Cardiac fibroblast (primary cell): ENCODE measurements around the gene CCDC91.

Experiments used
- DNase-seq, 2 donors: peaks; one replicate each; pipeline versions ENCODE4 v3.0.0 to v3.0.0-alpha.2; 2010; ENCODE audit warnings: low read depth in 2 of 2
- H3K4me3 ChIP-seq, 2 donors: replicated peaks in 1 of 2; 1 replicate in 1 of 2; 2 replicates in 1 of 2; pipeline ENCODE4 v1.5.1; 2011; ENCODE audit warnings: low read depth in 2 of 2, low read length in 2 of 2, mild to moderate bottlenecking in 2 of 2, moderate library complexity in 1 of 2
- CTCF ChIP-seq: IDR thresholded peaks from one replicate; pipeline ENCODE4 v1.5.1; 2011; ENCODE audit warnings: low read depth, mild to moderate bottlenecking, low read length, inconsistent platforms

The CCDC91 gene

GRCh38 chr12:28268608-28269229 lies 78.5 kb downstream of the CCDC91 start:
- peak in 1 of 2 donors; percentile 40 for DNase-seq
- TF ChIP-seq CTCF, result no peak
- no peak overlapping the region for H3K4me3 ChIP-seq

- H3K4me3 ChIP-seq, result no peak overlapping the region
- no peak for DNase-seq
- TF ChIP-seq CTCF, result no peak
These were observed 79.6 kb downstream of the CCDC91 start for GRCh38 chr12:28269851-28270250.

- no peak for DNase-seq
- no peak overlapping the region for H3K4me3 ChIP-seq
- TF ChIP-seq CTCF, result no peak
These were observed 88.2 kb downstream of the CCDC91 start for GRCh38 chr12:28278499-28278898.

GRCh38 chr12:28278960-28279359 lies 88.7 kb downstream of the CCDC91 start:
- TF ChIP-seq CTCF, result no peak
- DNase-seq, result no peak
- H3K4me3 ChIP-seq, result no peak overlapping the region

GRCh38 chr12:28286352-28286751 lies 96.1 kb downstream of the CCDC91 start:
- DNase-seq, result no peak
- H3K4me3 ChIP-seq, result no peak overlapping the region
- no peak for TF ChIP-seq CTCF

- peak in 1 of 2 donors; percentile 3 for DNase-seq
- no peak overlapping the region for H3K4me3 ChIP-seq
- TF ChIP-seq CTCF, result no peak
These were observed 100.0 kb downstream of the CCDC91 start for GRCh38 chr12:28290262-28290661.

GRCh38 chr12:28292699-28293098 lies 102.4 kb downstream of the CCDC91 start:
- no peak overlapping the region for H3K4me3 ChIP-seq
- TF ChIP-seq CTCF, result no peak
- no peak for DNase-seq
